ENCODE measurements around the gene NRCAM. TPM values are rescaled to one million over a fixed set of nuclear protein-coding genes. Genes with fewer than 3 reads are reported as not detected.
A peak's percentile ranks its signal among the peaks of the same experiment; 100 is the strongest.

Gene NRCAM
- total and polyA plus RNA-seq, 2 of the 13 experiments (the other 11 are each of a cell fraction or from before 2014, with no cell fraction given): 0.31 to 0.33 TPM

GRCh38 chr7:108340856-108341411 lies 115.3 kb downstream of the NRCAM start (continued):
- TF ChIP-seq ZNF629 (CRISPR knock-in tag; conservative IDR thresholded peaks at IDR 0.05) (0 out of 2 replicates have a peak, but pooled peaks have one; percentile 10), RXRB (CRISPR knock-in tag; IDR thresholded peaks at IDR 0.05; ENCODE audit: borderline replicate concordance) (peak; percentile 63), NR2C2 (CRISPR knock-in tag; IDR thresholded peaks at IDR 0.05; ENCODE audit: borderline replicate concordance) (peak; percentile 40; the same call in 1 of the 2 replicates), NCOR1 (IDR thresholded peaks at IDR 0.05; ENCODE audit: borderline replicate concordance, low read length) (peak; percentile 25; the same call in 1 of the 2 replicates), MIER2 (CRISPR knock-in tag; IDR thresholded peaks at IDR 0.05) (peak; percentile 65; the same call in 1 of the 2 replicates), ZNF34 (CRISPR knock-in tag; IDR thresholded peaks at IDR 0.05; ENCODE audit: borderline replicate concordance) (no peak), ZNF432 (CRISPR knock-in tag; IDR thresholded peaks at IDR 0.05; ENCODE audit: borderline replicate concordance) (no peak), RARA (CRISPR knock-in tag; IDR thresholded peaks at IDR 0.05) (peak; percentile 53; the same call in 1 of the 2 replicates), AGO1 (IDR thresholded peaks at IDR 0.05; ENCODE audit: low read depth, low read length, poor library complexity, severe bottlenecking) (no peak), ZBTB4 (CRISPR knock-in tag; IDR thresholded peaks at IDR 0.05; ENCODE audit: borderline replicate concordance) (no peak), HNF1A (IDR thresholded peaks at IDR 0.05; ENCODE audit: low read depth) (no peak), HNF1A (CRISPR knock-in tag; IDR thresholded peaks at IDR 0.05; ENCODE audit: borderline replicate concordance) (no peak), MED1 (CRISPR knock-in tag; IDR thresholded peaks at IDR 0.05) (peak; percentile 69), ZFP1 (CRISPR knock-in tag; IDR thresholded peaks at IDR 0.05) (no peak), RXRA (CRISPR knock-in tag; IDR thresholded peaks at IDR 0.05) (peak; percentile 67; the same call in 1 of the 2 replicates), JUN (CRISPR knock-in tag; IDR thresholded peaks at IDR 0.05) (peak; percentile 77; the same call in 1 of the 2 replicates), ATRX (CRISPR knock-in tag; IDR thresholded peaks at IDR 0.05; ENCODE audit: borderline replicate concordance) (no peak), ZKSCAN8 (CRISPR knock-in tag; IDR thresholded peaks at IDR 0.05; ENCODE audit: borderline replicate concordance) (peak; percentile 32; the same call in 1 of the 2 replicates), TEAD2 (CRISPR knock-in tag; IDR thresholded peaks at IDR 0.05) (no peak), HDAC1 (CRISPR knock-in tag; IDR thresholded peaks at IDR 0.05) (0 out of 2 replicates have a peak, but pooled peaks have one; percentile 26), SOX13 (IDR thresholded peaks at IDR 0.05) (no peak), SOX13 (CRISPR knock-in tag; conservative IDR thresholded peaks at IDR 0.05 in 1 of 2, IDR thresholded peaks at IDR 0.05 in 1 of 2) (peak in 1 of 2 experiments; percentile 53; a peak in 2 of 4 replicates)
- TF ChIP-seq, protein P1, sequence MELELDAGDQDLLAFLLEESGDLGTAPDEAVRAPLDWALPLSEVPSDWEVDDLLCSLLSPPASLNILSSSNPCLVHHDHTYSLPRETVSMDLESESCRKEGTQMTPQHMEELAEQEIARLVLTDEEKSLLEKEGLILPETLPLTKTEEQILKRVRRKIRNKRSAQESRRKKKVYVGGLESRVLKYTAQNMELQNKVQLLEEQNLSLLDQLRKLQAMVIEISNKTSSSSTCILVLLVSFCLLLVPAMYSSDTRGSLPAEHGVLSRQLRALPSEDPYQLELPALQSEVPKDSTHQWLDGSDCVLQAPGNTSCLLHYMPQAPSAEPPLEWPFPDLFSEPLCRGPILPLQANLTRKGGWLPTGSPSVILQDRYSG (CRISPR knock-in tag; IDR thresholded peaks at IDR 0.05): no peak

Measured in HepG2 (cell line).